Fibroblast of the conjunctiva (primary cell): ENCODE results near the gene HECW1.
"Not testable (repeated sequence)": the region's sequence is repeated elsewhere in the genome, so short reads cannot be mapped to it uniquely, and the experiment has no call there.

Experiments used
- DNase-seq: peaks from one replicate; pipeline ENCODE4 v3.0.0-alpha.2; 2010; ENCODE audit warnings: low read depth

The HECW1 gene

DNA sequence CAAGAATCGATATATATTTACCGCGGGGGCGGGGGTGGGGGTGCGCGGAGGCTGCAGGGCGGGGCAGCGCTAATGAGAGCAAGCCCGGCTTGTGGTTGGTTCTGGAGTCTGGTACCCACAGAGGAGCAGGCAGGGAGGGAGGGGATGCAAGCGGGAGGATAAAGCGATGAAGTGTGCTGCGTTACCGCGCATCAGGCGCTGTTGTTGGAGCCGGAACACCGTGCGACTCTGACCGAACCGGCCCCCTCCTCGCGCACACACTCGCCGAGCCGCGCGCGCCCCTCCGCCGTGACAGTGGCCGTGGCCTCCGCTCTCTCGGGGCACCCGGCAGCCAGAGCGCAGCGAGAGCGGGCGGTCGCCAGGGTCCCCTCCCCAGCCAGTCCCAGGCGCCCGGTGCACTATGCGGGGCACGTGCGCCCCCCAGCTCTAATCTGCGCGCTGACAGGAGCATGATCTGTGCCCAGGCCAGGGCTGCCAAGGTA lies at the start of gene HECW1:
Gene HECW1, plus strand, starts transcription at position 189 of the 482 bp plus-strand sequence. CDS start 131,259 bp downstream, outside the sequence.
- no peak for DNase-seq

DNA sequence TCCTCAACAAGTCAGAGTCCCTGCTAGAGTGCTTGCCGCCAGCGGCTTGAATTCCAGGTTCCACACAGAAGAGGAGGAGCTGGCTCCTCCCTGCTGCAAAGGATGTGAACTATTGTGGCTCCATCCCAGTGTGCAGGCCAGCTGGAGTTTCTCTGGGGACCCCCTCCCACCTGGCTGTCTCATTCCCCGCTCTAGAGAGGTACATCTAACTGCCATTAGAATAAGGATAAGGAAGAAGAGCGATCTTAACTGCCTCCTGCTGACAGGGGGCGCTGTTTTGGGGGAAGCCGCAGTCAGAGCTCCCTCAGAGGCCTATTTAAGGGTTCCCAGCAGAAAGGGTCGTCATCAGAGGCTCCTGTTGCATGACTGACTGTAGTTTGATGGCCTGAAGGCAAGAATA lies 40.8 kb upstream of the HECW1 start:
- peak; percentile 3 for DNase-seq

DNA sequence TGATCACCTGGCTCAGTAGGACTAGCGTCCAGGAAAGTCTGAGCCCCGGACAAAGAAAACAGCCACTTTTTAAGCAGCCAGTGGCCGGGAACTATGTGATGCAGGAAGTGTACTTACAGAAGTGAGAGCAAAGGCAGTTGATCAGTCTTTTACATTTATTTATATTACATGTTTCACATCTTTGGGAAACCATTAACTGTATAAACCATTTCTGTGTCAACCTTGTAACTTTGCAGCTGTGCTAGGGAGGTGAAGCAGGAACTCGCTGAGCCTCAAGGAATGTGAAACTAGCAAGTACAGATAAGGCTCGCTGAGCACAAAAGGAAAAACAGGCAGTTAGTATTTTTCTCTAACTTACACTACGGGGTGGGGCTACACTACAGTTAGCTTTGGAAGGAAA lies 39.9 kb upstream of the HECW1 start:
- DNase-seq = no peak

DNA sequence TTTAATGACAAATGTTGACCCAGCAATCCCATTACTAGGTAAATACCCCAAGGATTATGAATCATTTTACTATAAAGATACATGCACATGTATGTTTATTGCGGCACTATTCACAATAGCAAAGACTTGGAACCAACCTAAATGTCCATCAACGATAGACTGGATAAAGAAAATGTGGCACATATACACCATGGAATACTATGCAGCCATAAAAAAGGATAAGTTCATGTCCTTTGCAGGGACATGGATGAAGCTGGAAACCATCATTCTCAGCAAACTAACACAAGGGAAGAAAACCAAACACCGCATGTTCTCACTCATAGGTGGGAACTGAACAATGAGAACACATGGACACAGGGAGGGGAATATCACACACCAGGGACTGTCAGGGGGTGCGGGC lies 38.6 kb upstream of the HECW1 start:
- not testable (repeated sequence) for DNase-seq

DNA sequence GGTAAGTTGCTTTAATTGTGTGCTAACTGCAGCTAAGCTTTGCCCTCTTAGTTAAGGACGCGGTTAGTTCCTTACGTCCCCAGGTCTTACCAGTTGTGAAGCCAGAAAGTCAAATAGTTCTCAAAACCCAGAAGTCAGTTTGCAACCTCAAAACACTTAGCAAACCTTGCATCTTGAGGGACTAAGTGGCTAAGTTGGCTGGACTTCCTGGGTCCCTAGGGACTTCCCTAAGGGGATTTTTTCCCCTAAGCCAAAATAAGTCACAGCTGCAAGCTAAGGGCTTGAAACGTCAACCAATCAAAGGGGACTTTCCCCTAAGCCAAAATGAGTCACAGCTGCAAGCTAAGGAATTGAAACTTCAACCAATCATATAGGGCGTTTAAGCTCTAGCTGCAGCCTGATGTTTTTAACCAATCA lies 36.2 kb upstream of the HECW1 start:
- DNase-seq = peak; percentile 36

- DNase-seq = no peak
Observed at GRCh38 chr7:43076606-43077005, 35.8 kb upstream of the HECW1 start.

- DNase-seq = no peak
Observed at GRCh38 chr7:43077285-43077684, 35.2 kb upstream of the HECW1 start.

- no peak for DNase-seq
Observed at GRCh38 chr7:43077732-43078391, 34.6 kb upstream of the HECW1 start.

- no peak for DNase-seq
Observed at GRCh38 chr7:43078794-43079193, 33.7 kb upstream of the HECW1 start.

DNA sequence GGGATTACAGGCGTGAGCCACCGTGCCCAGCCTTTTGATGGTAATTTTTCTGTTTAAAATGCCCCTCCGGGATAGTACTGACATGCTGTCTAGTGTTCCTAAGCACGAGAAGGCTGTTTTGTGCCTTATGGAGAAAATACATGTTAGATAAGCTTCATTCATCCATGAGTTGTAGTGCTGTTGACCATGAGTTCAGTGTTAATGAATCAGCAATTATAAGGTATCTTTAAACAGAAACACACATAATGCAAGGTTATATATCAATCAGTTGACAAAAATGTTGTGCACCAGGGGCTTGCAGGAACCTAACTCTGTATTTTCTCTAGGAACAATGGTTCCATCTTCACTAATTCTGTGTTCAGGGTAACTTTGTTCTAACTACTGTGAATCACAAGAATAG lies 30.8 kb upstream of the HECW1 start:
- no peak for DNase-seq

- DNase-seq = no peak
Observed at GRCh38 chr7:43083106-43083505, 29.3 kb upstream of the HECW1 start.

- DNase-seq = no peak
Observed at GRCh38 chr7:43085017-43085416, 27.4 kb upstream of the HECW1 start.

DNA sequence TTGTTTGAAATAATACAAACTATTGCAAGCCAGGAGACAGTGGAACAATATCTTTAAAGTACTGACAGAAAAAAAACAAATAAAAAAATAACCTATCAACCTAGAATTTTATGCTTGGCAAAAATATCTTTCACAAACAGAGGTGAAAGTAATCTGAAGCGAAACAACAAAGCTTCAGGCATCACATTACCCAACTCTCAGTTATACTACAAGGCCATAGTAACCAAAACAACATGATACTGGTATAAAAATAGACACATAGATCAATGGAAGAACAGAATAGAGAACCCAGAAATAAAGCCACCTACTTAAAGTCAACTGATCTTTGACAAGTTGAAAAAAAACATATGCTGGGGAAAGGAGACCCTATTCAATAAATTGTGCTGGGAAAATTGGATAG lies 26.5 kb upstream of the HECW1 start:
- DNase-seq = no peak

DNA sequence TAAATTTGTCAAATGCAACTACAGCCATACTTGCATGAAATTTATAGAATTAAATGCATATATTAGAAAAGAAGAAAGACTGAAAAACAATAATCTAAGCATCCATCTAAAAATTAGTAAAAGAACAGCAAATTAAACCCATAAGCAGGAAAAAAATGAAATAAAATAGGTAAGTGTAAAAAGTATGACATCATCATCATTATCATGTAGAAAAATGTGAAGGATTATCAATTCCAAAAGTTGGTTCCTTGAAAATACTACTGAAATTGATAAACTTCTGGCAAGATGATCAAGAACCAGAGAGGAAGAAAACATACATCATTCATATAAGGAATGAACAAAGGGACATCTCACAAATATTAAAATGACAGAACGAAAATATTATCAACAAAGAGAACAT lies 19.6 kb upstream of the HECW1 start:
- DNase-seq = no peak

DNA sequence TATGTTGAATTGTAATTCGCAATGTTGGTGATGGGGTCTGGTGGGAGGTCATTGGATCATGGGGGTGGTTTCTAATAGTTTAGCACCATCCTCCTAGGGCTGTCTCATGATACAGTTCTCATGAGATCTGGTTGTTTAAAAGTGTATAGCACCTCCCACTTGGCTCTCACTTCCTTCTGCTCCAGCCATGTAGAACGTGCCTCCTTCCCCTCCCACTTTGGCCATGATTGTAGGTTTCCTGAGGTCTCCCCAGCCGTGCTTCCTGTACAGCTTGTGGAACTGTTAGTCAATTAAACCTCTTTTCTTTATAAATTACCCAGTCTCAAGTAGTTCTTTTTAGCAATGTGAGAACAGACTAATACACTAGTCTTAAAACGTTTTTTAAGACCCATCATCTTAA lies 15.6 kb upstream of the HECW1 start:
- no peak for DNase-seq

- DNase-seq = no peak
Observed at GRCh38 chr7:43099750-43100149, 12.7 kb upstream of the HECW1 start.

GRCh38 chr7:43104874-43105520 lies 7.5 kb upstream of the HECW1 start:
- DNase-seq = no peak

DNA sequence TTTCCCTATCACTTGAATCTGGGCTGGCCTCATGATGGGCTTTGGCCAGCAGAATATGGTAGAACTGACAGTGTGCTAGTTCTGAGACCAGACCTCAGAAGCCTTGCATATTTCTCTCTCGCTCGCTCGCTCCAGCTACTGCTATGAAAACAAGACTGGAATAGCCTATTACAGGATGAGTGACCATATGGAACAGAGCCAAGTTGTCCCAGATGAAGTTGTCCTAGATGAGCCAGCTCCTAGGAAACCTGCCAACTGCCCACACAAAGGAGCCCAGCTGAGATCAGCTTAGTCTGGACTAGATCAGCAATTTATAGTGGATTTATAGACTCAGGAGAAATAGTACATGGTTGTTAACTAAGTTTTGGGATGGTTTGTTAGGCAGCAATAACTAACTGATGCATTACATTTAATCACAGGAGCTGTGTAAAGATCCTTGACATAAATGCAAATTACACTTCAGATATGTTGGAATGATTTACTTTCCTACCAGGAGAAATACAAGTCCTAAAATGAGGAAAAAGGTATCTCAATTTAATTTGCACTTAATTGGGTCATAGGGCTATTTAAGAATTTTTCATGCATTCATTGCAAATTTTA lies 6.8 kb upstream of the HECW1 start:
- DNase-seq = no peak

GRCh38 chr7:43108255-43109011 lies 4.0 kb upstream of the HECW1 start:
- peak; percentile 26 for DNase-seq

- DNase-seq = no peak
Observed at GRCh38 chr7:43110791-43111535, 1.5 kb upstream of the HECW1 start.

DNA sequence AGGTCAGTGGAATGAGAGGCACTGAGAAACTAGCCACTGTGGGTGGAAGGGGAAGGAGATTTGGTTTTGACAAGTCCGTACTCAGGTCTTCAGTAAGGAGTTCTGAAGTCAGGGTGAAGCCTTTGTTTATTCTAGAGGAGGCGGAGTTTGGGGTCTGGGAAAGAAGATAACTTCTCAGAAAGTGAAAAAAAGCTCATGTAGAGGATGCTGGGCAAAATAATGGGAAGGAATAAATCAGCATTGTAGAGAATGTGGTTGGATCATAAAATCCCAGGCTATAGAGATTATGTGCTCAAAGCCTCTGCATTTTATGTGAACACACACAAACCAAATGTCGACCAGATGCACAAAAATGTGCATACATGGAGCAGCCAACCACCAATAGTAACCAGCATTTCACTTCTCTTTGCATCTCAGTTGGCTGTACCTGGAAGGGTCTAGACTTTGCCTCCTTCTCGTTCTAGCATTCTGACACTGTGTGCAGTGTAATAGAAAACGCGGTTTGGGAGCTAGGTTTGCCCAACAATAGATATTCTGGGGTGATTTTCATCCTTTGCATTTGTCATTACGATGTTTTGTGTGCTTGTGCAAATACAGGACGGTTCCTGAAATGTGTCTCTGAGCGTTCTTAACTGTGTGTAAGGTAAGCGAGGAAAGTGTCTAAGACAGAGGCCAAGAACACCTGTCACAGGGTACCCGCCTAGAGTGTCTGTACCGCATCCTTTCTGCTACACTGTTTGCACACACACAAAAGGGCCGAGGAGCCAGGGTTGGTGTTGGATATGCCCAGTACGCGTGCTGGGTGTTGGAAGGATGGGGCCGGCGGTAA lies 603 bp upstream of the HECW1 start:
- DNase-seq = no peak
